K562 (cell line): ENCODE results near the gene CDPF1. TPM values are rescaled to one million over a fixed set of nuclear protein-coding genes. Genes with fewer than 3 reads are reported as not detected.
A peak's percentile ranks its signal among the peaks of the same experiment; 100 is the strongest.

Experiments used
- ARID1B ChIP-seq: fragments of 450-650 bp; IDR thresholded peaks from 2 replicates; pipeline ENCODE4 v1.6.1; 2016; ENCODE audit warnings: antibody characterized with exemption, mild to moderate bottlenecking, inconsistent platforms
- CBFA2T3 ChIP-seq: fragments of 450-650 bp; IDR thresholded peaks from 2 replicates; pipeline ENCODE4 v1.6.1; 2017
- CBFB ChIP-seq: sonication (generic); formaldehyde crosslinking; IDR thresholded peaks from 2 replicates; pipeline ENCODE4 v1.4.0; 2020; ENCODE audit warnings: mild to moderate bottlenecking, missing genetic modification reagents
- CREBBP ChIP-seq: IDR thresholded peaks from one replicate; pipeline ENCODE4 v1.6.1; 2012; ENCODE audit warnings: low read depth, mild to moderate bottlenecking, control low read depth, inconsistent platforms, low read length
- CTCF ChIP-seq, 3 experiments: IDR thresholded peaks in 2 of 3; conservative IDR thresholded peaks in 1 of 3; 2 replicates each; pipeline ENCODE4 v1.5.1; 2011 to 2012; ENCODE audit warnings: low read length in 3 of 3, mild to moderate bottlenecking in 3 of 3, control low read depth in 2 of 3, improper control_type of control experiment in 1 of 3, inconsistent platforms in 1 of 3, low read depth in 1 of 3, mixed read lengths in 1 of 3, moderate library complexity in 1 of 3; ENCODE audit not compliant: insufficient read depth in 2 of 3
- DPF2 ChIP-seq: fragments of 450-650 bp; IDR thresholded peaks from 2 replicates; pipeline ENCODE4 v1.6.1; 2016
- EHMT2 ChIP-seq: fragments of 450-650 bp; IDR thresholded peaks from 2 replicates; pipeline ENCODE4 v1.6.1; 2018; ENCODE audit warnings: antibody characterized with exemption
- ELF1 ChIP-seq: fragments of 200-800 bp; sonication (Bioruptor generic); IDR thresholded peaks from 2 replicates; pipeline ENCODE4 v1.6.1; 2016; ENCODE audit warnings: missing genetic modification characterization, missing compliant biosample characterization
- EP300 ChIP-seq: IDR thresholded peaks from 2 replicates; pipeline ENCODE4 v1.6.1; 2012; ENCODE audit warnings: low read length, improper control_type of control experiment
- HDAC8 ChIP-seq: fragments of 450-650 bp; IDR thresholded peaks from 2 replicates; pipeline ENCODE4 v1.6.1; 2016; ENCODE audit warnings: mild to moderate bottlenecking, missing genetic modification characterization, moderate library complexity, missing compliant biosample characterization
- KLF16 ChIP-seq: IDR thresholded peaks from 2 replicates; pipeline ENCODE4 v1.6.1; 2016; ENCODE audit warnings: antibody characterized with exemption
- NRF1 ChIP-seq, 2 experiments: fragments of 450-650 bp; IDR thresholded peaks in 1 of 2; conservative IDR thresholded peaks in 1 of 2; 2 replicates each; pipeline ENCODE4 v1.6.1; 2014; ENCODE audit warnings: mild to moderate bottlenecking in 2 of 2
- PHB ChIP-seq: fragments of 250-450 bp; sonication (Bioruptor Pico); IDR thresholded peaks from 2 replicates; pipeline ENCODE4 v1.5.0; 2021
- RHOXF2B ChIP-seq: fragments of 250-450 bp; sonication (Bioruptor Pico); conservative IDR thresholded peaks from 2 replicates; pipeline ENCODE4 v1.5.1; 2021
- SIN3A ChIP-seq, 2 experiments: fragments of 150-350 bp in 1 of 2; IDR thresholded peaks; 2 replicates each; pipeline ENCODE4 v1.6.1; 2011 to 2016; ENCODE audit warnings: borderline replicate concordance in 2 of 2, low read depth in 2 of 2, low read length in 2 of 2, mild to moderate bottlenecking in 2 of 2, moderate library complexity in 2 of 2; ENCODE audit not compliant: control insufficient read depth in 1 of 2
- SIRT6 ChIP-seq: IDR thresholded peaks from one replicate; pipeline ENCODE4 v1.6.1; 2012; ENCODE audit warnings: low read depth, mild to moderate bottlenecking, control low read depth, inconsistent platforms, low read length, moderate library complexity
- SNRNP70 ChIP-seq: fragments of 200-400 bp; formaldehyde crosslinking; optimal IDR thresholded peaks from 2 replicates; pipeline ENCODE3; 2017; ENCODE audit warnings: low read depth, low read length
- TEAD4 ChIP-seq, 2 experiments: sonication (generic) in 1 of 2; formaldehyde crosslinking in 1 of 2; IDR thresholded peaks; 2 replicates each; pipeline versions ENCODE4 v1.6.1 to v1.8.0; 2012 to 2022; ENCODE audit warnings: borderline replicate concordance in 1 of 2, inconsistent platforms in 1 of 2, low read length in 1 of 2, mild to moderate bottlenecking in 1 of 2, missing genetic modification reagents in 1 of 2
- ZBED1 ChIP-seq: IDR thresholded peaks from 2 replicates; pipeline ENCODE4 v1.6.1; 2014
- ZNF140 ChIP-seq: fragments of 250-450 bp; sonication (Bioruptor Pico); IDR thresholded peaks from 2 replicates; pipeline ENCODE4 v1.8.0; 2021; ENCODE audit warnings: moderate library complexity, mild to moderate bottlenecking, inconsistent platforms
- ZNF143 ChIP-seq: sonication (generic); formaldehyde crosslinking; IDR thresholded peaks from 2 replicates; pipeline ENCODE4 v1.9.0; 2022; ENCODE audit warnings: mild to moderate bottlenecking, missing genetic modification reagents
- ZNF165 ChIP-seq: fragments of 250-450 bp; sonication (Bioruptor Pico); IDR thresholded peaks from 2 replicates; pipeline ENCODE4 v1.4.0; 2020; ENCODE audit warnings: borderline replicate concordance
- ZNF561 ChIP-seq: fragments of 450-650 bp; formaldehyde crosslinking; conservative IDR thresholded peaks from 2 replicates; pipeline ENCODE4 v1.4.0; 2020; ENCODE audit warnings: mild to moderate bottlenecking, moderate library complexity
- polyA plus RNA-seq, 8 experiments: library from polyadenylated mRNA; depleted of rRNA in 4 of 8; stranded (reverse) in 5 of 8; unstranded in 3 of 8; fragments of >200 nt; fragmentation: Nextera tagmentation in 2 of 8; fragmentation: Illumina TruSeq in 1 of 8; extraction: Ambion mirVana in 2 of 8; extraction: Trizol in 1 of 8; gene quantifications; 2 replicates each; pipeline versions ENCODE4 v1.2.1 to v1.2.3, GENCODE V29; 2011 to 2014; ENCODE audit warnings: inconsistent platforms in 1 of 8, missing spikeins in 1 of 8
- total RNA-seq, 7 experiments: library from RNA; depleted of rRNA in 6 of 7; stranded (reverse); fragments of >200 nt in 6 of 7; fragmentation: Illumina TruSeq in 2 of 7; extraction: Trizol in 2 of 7; gene quantifications; 2 replicates each; pipeline versions ENCODE4 v1.2.1 to v1.2.3, GENCODE V29; 2011 to 2021; ENCODE audit warnings: low replicate concordance in 1 of 7
- TF ChIP-seq, protein P1 (sequence below): fragments of 250-450 bp; sonication (Bioruptor Pico); IDR thresholded peaks from 2 replicates; pipeline ENCODE4 v1.4.0; 2020; ENCODE audit warnings: mild to moderate bottlenecking, moderate library complexity
- TF ChIP-seq, protein P2 (sequence below): fragments of 450-650 bp; formaldehyde crosslinking; IDR thresholded peaks from 2 replicates; pipeline ENCODE4 v1.4.0; 2022; ENCODE audit warnings: missing genetic modification characterization
- TF ChIP-seq, protein P3 (sequence below): fragments of 250-450 bp; sonication (Bioruptor Pico); IDR thresholded peaks from 2 replicates; pipeline ENCODE4 v1.8.0; 2022; ENCODE audit warnings: inconsistent platforms, mild to moderate bottlenecking, moderate library complexity, borderline replicate concordance

The CDPF1 gene
- total and polyA plus RNA-seq, 9 of the 15 experiments (the other 6 are each of a cell fraction or from before 2014, with no cell fraction given) = 0.84 to 19.5 (median 9.1) TPM

GRCh38 chr22:46234969-46235368 is 15.1 kb downstream of the CDPF1 start (continued):
- TF ChIP-seq, protein P1, sequence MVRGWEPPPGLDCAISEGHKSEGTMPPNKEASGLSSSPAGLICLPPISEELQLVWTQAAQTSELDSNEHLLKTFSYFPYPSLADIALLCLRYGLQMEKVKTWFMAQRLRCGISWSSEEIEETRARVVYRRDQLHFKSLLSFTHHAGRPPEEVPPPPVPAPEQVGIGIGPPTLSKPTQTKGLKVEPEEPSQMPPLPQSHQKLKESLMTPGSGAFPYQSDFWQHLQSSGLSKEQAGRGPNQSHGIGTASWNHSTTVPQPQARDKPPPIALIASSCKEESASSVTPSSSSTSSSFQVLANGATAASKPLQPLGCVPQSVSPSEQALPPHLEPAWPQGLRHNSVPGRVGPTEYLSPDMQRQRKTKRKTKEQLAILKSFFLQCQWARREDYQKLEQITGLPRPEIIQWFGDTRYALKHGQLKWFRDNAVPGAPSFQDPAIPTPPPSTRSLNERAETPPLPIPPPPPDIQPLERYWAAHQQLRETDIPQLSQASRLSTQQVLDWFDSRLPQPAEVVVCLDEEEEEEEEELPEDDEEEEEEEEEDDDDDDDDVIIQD = no peak
- TF ChIP-seq NRF1 (conservative IDR thresholded peaks at IDR 0.05 in 1 of 2, IDR thresholded peaks at IDR 0.05 in 1 of 2) = peak; percentile 90 to 92
- no peak for TF ChIP-seq ZNF143 (CRISPR knock-in tag)
- no peak for TF ChIP-seq PHB (CRISPR knock-in tag)
- no peak for TF ChIP-seq HDAC8 (tag)
- TF ChIP-seq DPF2 = peak; percentile 60
- TF ChIP-seq SIN3A (IDR thresholded peaks at IDR 0.05; ENCODE audit: borderline replicate concordance in 2 of 2, control insufficient read depth in 1 of 2, low read depth in 2 of 2, low read length in 2 of 2) = no peak
- TF ChIP-seq ZNF561 (CRISPR knock-in tag) = no peak
- TF ChIP-seq, protein P2, sequence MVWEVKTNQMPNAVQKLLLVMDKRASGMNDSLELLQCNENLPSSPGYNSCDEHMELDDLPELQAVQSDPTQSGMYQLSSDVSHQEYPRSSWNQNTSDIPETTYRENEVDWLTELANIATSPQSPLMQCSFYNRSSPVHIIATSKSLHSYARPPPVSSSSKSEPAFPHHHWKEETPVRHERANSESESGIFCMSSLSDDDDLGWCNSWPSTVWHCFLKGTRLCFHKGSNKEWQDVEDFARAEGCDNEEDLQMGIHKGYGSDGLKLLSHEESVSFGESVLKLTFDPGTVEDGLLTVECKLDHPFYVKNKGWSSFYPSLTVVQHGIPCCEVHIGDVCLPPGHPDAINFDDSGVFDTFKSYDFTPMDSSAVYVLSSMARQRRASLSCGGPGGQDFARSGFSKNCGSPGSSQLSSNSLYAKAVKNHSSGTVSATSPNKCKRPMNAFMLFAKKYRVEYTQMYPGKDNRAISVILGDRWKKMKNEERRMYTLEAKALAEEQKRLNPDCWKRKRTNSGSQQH (CRISPR knock-in tag) = no peak
- peak; percentile 48; the same call in 1 of the 2 replicates for TF ChIP-seq EHMT2
- TF ChIP-seq RHOXF2B = no peak
- no peak for TF ChIP-seq ZNF140
- TF ChIP-seq CBFA2T3 = peak; percentile 71
- peak; percentile 46; the same call in 1 of the 2 replicates for TF ChIP-seq EP300
- TF ChIP-seq SIRT6 = no peak
- no peak for TF ChIP-seq CTCF (IDR thresholded peaks at IDR 0.05 in 2 of 3, conservative IDR thresholded peaks at IDR 0.05 in 1 of 3; ENCODE audit: insufficient read depth in 2 of 3, low read depth in 1 of 3, low read length in 3 of 3)
- no peak for TF ChIP-seq CREBBP
- TF ChIP-seq ARID1B = peak; percentile 80
- no peak for TF ChIP-seq ZBED1
- TF ChIP-seq SNRNP70 = no peak
- no peak for TF ChIP-seq ZNF165
- no peak for TF ChIP-seq KLF16
- TF ChIP-seq ELF1 (tag) = 0 out of 2 replicates have a peak, but pooled peaks have one; percentile 21
- TF ChIP-seq, protein P3, sequence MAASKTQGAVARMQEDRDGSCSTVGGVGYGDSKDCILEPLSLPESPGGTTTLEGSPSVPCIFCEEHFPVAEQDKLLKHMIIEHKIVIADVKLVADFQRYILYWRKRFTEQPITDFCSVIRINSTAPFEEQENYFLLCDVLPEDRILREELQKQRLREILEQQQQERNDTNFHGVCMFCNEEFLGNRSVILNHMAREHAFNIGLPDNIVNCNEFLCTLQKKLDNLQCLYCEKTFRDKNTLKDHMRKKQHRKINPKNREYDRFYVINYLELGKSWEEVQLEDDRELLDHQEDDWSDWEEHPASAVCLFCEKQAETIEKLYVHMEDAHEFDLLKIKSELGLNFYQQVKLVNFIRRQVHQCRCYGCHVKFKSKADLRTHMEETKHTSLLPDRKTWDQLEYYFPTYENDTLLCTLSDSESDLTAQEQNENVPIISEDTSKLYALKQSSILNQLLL (CRISPR knock-in tag) = no peak
- TF ChIP-seq TEAD4 (IDR thresholded peaks at IDR 0.05; ENCODE audit: low read length) = peak; percentile 46; the same call in 1 of the 2 replicates
- TF ChIP-seq TEAD4 (CRISPR knock-in tag; IDR thresholded peaks at IDR 0.05; ENCODE audit: borderline replicate concordance) = no peak
- no peak for TF ChIP-seq CBFB (CRISPR knock-in tag)
